ENCODE data around the gene AIFM1. TPM values are rescaled to one million over a fixed set of nuclear protein-coding genes. Genes with fewer than 3 reads are reported as not detected.

The AIFM1 gene
- total RNA-seq, 1 donor from 2014 or later = 7.9 TPM

GRCh38 chrX:130170752-130171445, 5.3 kb upstream of the AIFM1 start:
- peak; percentile 51 for DNase-seq (ENCODE audit: low spot score)

GRCh38 chrX:130167040-130167439, 1.4 kb upstream of the AIFM1 start:
- no peak for DNase-seq (ENCODE audit: low spot score)

GRCh38 chrX:130166503-130166777, 799 bp upstream of the AIFM1 start:
- DNase-seq (ENCODE audit: low spot score) = no peak

- peak; percentile 35 for DNase-seq (ENCODE audit: low spot score)
These were observed 399 bp downstream of the AIFM1 start for GRCh38 chrX:130165181-130165702.

- DNase-seq (ENCODE audit: low spot score) = no peak
These were observed 2.2 kb downstream of the AIFM1 start for GRCh38 chrX:130163398-130163797.

- no peak for DNase-seq (ENCODE audit: low spot score)
These were observed 3.4 kb downstream of the AIFM1 start for GRCh38 chrX:130162094-130162735.

GRCh38 chrX:130159776-130160175, 5.9 kb downstream of the AIFM1 start:
- DNase-seq (ENCODE audit: low spot score) = no peak

- no peak for DNase-seq (ENCODE audit: low spot score)
These were observed 7.3 kb downstream of the AIFM1 start for GRCh38 chrX:130158311-130158710.

GRCh38 chrX:130155564-130155963, 10.1 kb downstream of the AIFM1 start:
- DNase-seq (ENCODE audit: low spot score) = no peak

- no peak for DNase-seq (ENCODE audit: low spot score)
These were observed 18.0 kb downstream of the AIFM1 start for GRCh38 chrX:130147631-130148030.

GRCh38 chrX:130145123-130145522, 20.5 kb downstream of the AIFM1 start:
- DNase-seq (ENCODE audit: low spot score) = no peak

GRCh38 chrX:130144509-130144908, 21.1 kb downstream of the AIFM1 start:
- DNase-seq (ENCODE audit: low spot score) = peak; percentile 12

GRCh38 chrX:130139474-130140201, 26.0 kb downstream of the AIFM1 start:
- DNase-seq (ENCODE audit: low spot score) = no peak

- DNase-seq (ENCODE audit: low spot score) = no peak
These were observed 28.7 kb downstream of the AIFM1 start for GRCh38 chrX:130136961-130137360.

- DNase-seq (ENCODE audit: low spot score) = no peak
These were observed 29.1 kb downstream of the AIFM1 start for GRCh38 chrX:130136496-130136895.

- DNase-seq (ENCODE audit: low spot score) = no peak
These were observed 34.7 kb downstream of the AIFM1 start for GRCh38 chrX:130130990-130131389.

- peak; percentile 88 for DNase-seq (ENCODE audit: low spot score)
These were observed 40.4 kb downstream of the AIFM1 start for GRCh38 chrX:130125091-130125874.

GRCh38 chrX:130124577-130124976, 41.1 kb downstream of the AIFM1 start:
- no peak for DNase-seq (ENCODE audit: low spot score)

- no peak for DNase-seq (ENCODE audit: low spot score)
These were observed 44.2 kb downstream of the AIFM1 start for GRCh38 chrX:130121505-130121800.

GRCh38 chrX:130120746-130121504, 44.7 kb downstream of the AIFM1 start:
- peak; percentile 88 for DNase-seq (ENCODE audit: low spot score)

GRCh38 chrX:130120321-130120731, 45.3 kb downstream of the AIFM1 start:
- DNase-seq (ENCODE audit: low spot score) = peak; percentile 51
